Dendritic cell treated with granulocyte-macrophage colony-stimulating factor and Interleukin-4, amounts not matched to agents 40 ng/mL and 50 ng/mL, for 4 days (primary cell): Measurements from ENCODE around the gene ABCB9.

Experiments used
- H3K27ac Mint-ChIP-seq: one replicate; pipeline ENCODE4 v1.8.0; 2022; ENCODE audit warnings: mild to moderate bottlenecking, mixed read lengths
- H3K27me3 Mint-ChIP-seq: one replicate; pipeline ENCODE4 v1.8.0; 2022; ENCODE audit warnings: mild to moderate bottlenecking, mixed read lengths
- H3K36me3 Mint-ChIP-seq: one replicate; pipeline ENCODE4 v1.8.0; 2022; ENCODE audit warnings: low read depth, mixed read lengths
- H3K4me1 Mint-ChIP-seq: one replicate; pipeline ENCODE4 v1.8.0; 2022; ENCODE audit warnings: low read depth, mixed read lengths
- H3K4me3 Mint-ChIP-seq: one replicate; pipeline ENCODE4 v1.8.0; 2022; ENCODE audit warnings: mild to moderate bottlenecking, moderate library complexity, mixed read lengths
- H3K9me3 Mint-ChIP-seq: one replicate; pipeline ENCODE4 v1.8.0; 2022; ENCODE audit warnings: mixed read lengths
- intact Hi-C: fragments of 100-400 bp; cut with micrococcal nuclease; formaldehyde crosslinking; loops from one replicate; pipeline ENCODE4 v1.15.0; 2022

The ABCB9 gene

DNA sequence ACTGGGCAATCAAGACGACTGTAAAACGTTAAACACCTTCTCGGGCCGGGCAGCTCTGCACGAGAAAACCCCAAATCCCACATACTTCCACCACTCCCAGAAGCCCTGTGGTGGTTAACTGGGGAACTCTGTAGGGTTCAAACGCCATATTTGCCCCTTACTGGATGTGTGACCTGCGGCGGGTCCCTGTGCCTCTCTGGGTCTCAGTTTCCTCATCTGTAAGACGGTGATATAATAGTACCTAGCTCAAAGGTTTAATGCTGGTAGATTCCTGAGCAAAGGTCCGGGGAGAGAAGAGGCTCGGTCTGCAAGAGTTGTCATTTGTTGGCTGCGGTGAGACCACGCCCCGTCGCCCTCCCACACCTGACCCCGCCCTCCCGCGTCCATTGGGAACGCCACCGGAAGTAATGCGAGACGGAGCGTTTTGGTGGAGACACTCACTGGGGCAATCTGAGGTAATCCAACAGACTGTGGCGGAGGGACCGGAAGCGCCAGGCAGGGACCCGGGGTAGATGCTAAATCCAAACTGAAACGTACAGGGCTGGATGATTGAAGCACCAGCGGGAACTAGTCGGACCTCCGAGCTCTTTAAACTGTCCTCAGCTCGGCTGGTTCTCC is 8.1 kb upstream of the ABCB9 start:
- H3K4me3 Mint-ChIP-seq = peak overlapping the region; percentile 97
- H3K27me3 Mint-ChIP-seq = no peaks in the 10 kb centered on the region
- peaks cover 52% of the 10 kb centered on the region for H3K36me3 Mint-ChIP-seq
- intact Hi-C loops = no loop called here
- H3K9me3 Mint-ChIP-seq = no peaks in the 10 kb centered on the region
- H3K27ac Mint-ChIP-seq = peak overlapping the region; percentile 100
- H3K4me1 Mint-ChIP-seq = peaks cover 44% of the 10 kb centered on the region

GRCh38 chr12:122969676-122970075 is 3.4 kb upstream of the ABCB9 start:
- H3K27ac Mint-ChIP-seq = no peak overlapping the region
- H3K36me3 Mint-ChIP-seq = peaks cover 7% of the 10 kb centered on the region
- H3K4me3 Mint-ChIP-seq = no peak overlapping the region
- intact Hi-C loops = no loop called here
- no peaks in the 10 kb centered on the region for H3K9me3 Mint-ChIP-seq
- peaks cover 14% of the 10 kb centered on the region for H3K4me1 Mint-ChIP-seq
- H3K27me3 Mint-ChIP-seq = peaks cover under 1% of the 10 kb centered on the region

DNA sequence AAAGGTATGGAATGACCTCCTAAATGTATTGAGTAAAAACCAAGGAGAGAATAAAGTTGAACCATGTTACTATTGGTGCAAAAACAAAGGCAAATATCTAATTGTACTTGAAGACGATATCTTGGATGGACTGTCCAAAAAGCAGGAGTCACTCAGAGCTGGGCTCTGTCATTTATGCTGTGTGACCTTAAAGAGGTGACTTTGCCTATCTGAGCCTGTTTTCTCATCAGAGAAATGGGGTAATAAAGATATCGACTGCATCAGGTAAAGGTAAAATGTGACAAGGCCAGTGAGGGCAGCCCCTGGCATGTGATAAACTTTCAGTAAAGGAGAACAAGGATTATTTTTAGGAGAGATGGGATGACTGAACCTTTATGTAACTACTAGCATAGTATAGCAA is 1.8 kb upstream of the ABCB9 start:
- Mint-ChIP-seq H3K4me1 (peaks cover 20% of the 10 kb centered on the region), H3K36me3 (no peaks in the 10 kb centered on the region), H3K27ac (no peak overlapping the region), H3K4me3 (no peak overlapping the region), H3K27me3 (peaks cover 2% of the 10 kb centered on the region), H3K9me3 (no peaks in the 10 kb centered on the region)
- intact Hi-C loops = no loop called here

- Mint-ChIP-seq H3K4me1 (peaks cover 29% of the 10 kb centered on the region), H3K36me3 (no peaks in the 10 kb centered on the region), H3K9me3 (no peaks in the 10 kb centered on the region), H3K27me3 (peaks cover 2% of the 10 kb centered on the region), H3K4me3 (no peak overlapping the region), H3K27ac (peak overlapping the region; percentile 27)
- intact Hi-C loops = no loop called here
Observed at GRCh38 chr12:122966743-122967550, 684 bp upstream of the ABCB9 start.

GRCh38 chr12:122965321-122965751 is 927 bp downstream of the ABCB9 start:
- Mint-ChIP-seq H3K27ac (peak overlapping the region; percentile 39), H3K4me1 (peaks cover 38% of the 10 kb centered on the region), H3K9me3 (no peaks in the 10 kb centered on the region), H3K36me3 (no peaks in the 10 kb centered on the region), H3K4me3 (peak overlapping the region; percentile 63), H3K27me3 (peaks cover 2% of the 10 kb centered on the region)
- intact Hi-C loops = no loop called here

GRCh38 chr12:122964439-122965257 is 1.6 kb downstream of the ABCB9 start:
- Mint-ChIP-seq H3K27me3 (peaks cover 2% of the 10 kb centered on the region), H3K27ac (peak overlapping the region; percentile 39), H3K4me1 (peaks cover 38% of the 10 kb centered on the region), H3K9me3 (no peaks in the 10 kb centered on the region), H3K4me3 (peak overlapping the region; percentile 17), H3K36me3 (peaks cover 5% of the 10 kb centered on the region)
- intact Hi-C loops = no loop called here

DNA sequence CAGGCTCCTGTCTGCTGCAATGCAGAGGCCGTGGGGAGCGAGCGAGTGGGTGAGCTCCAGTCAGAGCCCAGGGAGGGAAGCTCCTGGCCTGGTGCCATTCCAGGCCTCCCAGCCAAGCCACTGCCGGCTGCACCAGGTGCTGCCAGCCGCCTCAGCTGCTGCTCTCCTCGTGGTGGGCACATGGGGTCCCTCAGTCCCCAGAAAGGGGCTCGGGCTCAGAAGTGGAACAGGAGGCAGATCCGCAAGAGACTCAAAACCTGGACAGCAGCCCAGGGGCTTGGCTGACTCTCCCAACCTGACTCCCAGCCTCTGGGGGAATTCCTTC is 2.4 kb downstream of the ABCB9 start:
- intact Hi-C loops = no loop called here
- Mint-ChIP-seq H3K27me3 (peaks cover 2% of the 10 kb centered on the region), H3K4me1 (peaks cover 38% of the 10 kb centered on the region), H3K36me3 (peaks cover 9% of the 10 kb centered on the region), H3K9me3 (no peaks in the 10 kb centered on the region), H3K4me3 (no peak overlapping the region), H3K27ac (peak overlapping the region; percentile 39)

GRCh38 chr12:122961531-122962329 is 4.5 kb downstream of the ABCB9 start:
- H3K27ac Mint-ChIP-seq = peak overlapping the region; percentile 64
- no peaks in the 10 kb centered on the region for H3K9me3 Mint-ChIP-seq
- H3K36me3 Mint-ChIP-seq = peaks cover 9% of the 10 kb centered on the region
- H3K4me1 Mint-ChIP-seq = peaks cover 38% of the 10 kb centered on the region
- intact Hi-C loops = no loop called here
- no peak overlapping the region for H3K4me3 Mint-ChIP-seq
- peaks cover 2% of the 10 kb centered on the region for H3K27me3 Mint-ChIP-seq

- intact Hi-C loops = no loop called here
- Mint-ChIP-seq H3K27ac (no peak overlapping the region), H3K27me3 (peaks cover 2% of the 10 kb centered on the region), H3K4me3 (no peak overlapping the region), H3K4me1 (peaks cover 37% of the 10 kb centered on the region), H3K9me3 (no peaks in the 10 kb centered on the region), H3K36me3 (peaks cover 9% of the 10 kb centered on the region)
Observed at GRCh38 chr12:122960193-122960569, 6.1 kb downstream of the ABCB9 start.

- no peaks in the 10 kb centered on the region for H3K9me3 Mint-ChIP-seq
- intact Hi-C loops = no loop called here
- peaks cover 32% of the 10 kb centered on the region for H3K4me1 Mint-ChIP-seq
- peaks cover 9% of the 10 kb centered on the region for H3K36me3 Mint-ChIP-seq
- no peak overlapping the region for H3K4me3 Mint-ChIP-seq
- H3K27me3 Mint-ChIP-seq = peaks cover 2% of the 10 kb centered on the region
- H3K27ac Mint-ChIP-seq = no peak overlapping the region
Observed at GRCh38 chr12:122959566-122960192, 6.6 kb downstream of the ABCB9 start.

- peaks cover 9% of the 10 kb centered on the region for H3K36me3 Mint-ChIP-seq
- no peaks in the 10 kb centered on the region for H3K9me3 Mint-ChIP-seq
- no peak overlapping the region for H3K4me3 Mint-ChIP-seq
- H3K4me1 Mint-ChIP-seq = peaks cover 20% of the 10 kb centered on the region
- H3K27ac Mint-ChIP-seq = no peak overlapping the region
- intact Hi-C loops = no loop called here
- H3K27me3 Mint-ChIP-seq = no peaks in the 10 kb centered on the region
Observed at GRCh38 chr12:122958198-122958888, 7.9 kb downstream of the ABCB9 start.

DNA sequence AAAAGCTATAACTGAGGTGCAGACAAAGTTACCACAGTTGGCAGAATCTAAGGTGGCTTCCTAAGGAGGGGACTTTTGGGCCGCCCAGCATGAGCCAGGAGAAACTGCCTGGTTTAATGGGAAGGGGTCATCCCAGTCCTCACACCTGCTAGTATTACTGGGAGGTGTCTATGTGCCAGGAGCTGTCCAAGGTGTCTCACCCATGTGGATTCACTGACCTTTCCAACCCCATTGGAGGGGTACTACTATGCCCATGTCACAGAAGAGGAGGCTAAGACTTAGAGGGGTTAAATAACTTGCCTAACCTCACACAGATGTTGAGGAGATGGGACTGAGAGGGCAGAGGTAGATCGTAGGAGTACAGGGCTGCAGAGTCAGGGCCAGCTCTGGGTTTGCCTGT is 10.2 kb downstream of the ABCB9 start:
- intact Hi-C loops = no loop called here
- Mint-ChIP-seq H3K4me1 (peaks cover 12% of the 10 kb centered on the region), H3K36me3 (peaks cover 9% of the 10 kb centered on the region), H3K27ac (no peak overlapping the region), H3K4me3 (no peak overlapping the region), H3K27me3 (no peaks in the 10 kb centered on the region), H3K9me3 (no peaks in the 10 kb centered on the region)

DNA sequence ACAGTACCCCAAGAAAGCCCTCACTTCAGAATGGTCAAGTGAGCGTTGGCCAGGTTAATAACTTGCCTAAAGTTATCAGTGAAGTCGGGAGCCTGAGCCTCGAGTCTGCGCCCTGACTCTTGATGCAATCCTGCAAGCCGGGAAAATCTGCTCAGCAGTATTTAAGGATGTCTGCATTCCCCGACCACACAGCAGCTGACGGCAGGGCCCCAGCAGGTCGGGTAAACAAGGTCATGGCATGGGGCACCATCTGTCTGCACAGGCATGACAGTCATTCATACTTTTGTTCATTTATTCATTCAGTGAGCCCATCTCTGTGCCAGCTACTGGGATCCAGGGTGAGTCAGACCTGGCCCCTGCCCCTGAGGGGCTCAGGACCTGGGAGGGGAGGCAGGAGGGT is 11.1 kb downstream of the ABCB9 start:
- H3K9me3 Mint-ChIP-seq = no peaks in the 10 kb centered on the region

More for the DNA sequence above, 11.1 kb downstream of the ABCB9 start:
- intact Hi-C loops = no loop called here
- no peaks in the 10 kb centered on the region for H3K27me3 Mint-ChIP-seq
- H3K27ac Mint-ChIP-seq = no peak overlapping the region
- H3K4me3 Mint-ChIP-seq = no peak overlapping the region
- H3K4me1 Mint-ChIP-seq = peaks cover 12% of the 10 kb centered on the region
- peaks cover 9% of the 10 kb centered on the region for H3K36me3 Mint-ChIP-seq
